ENCODE measurements around the gene HMX1.
A peak's percentile ranks its signal among the peaks of the same experiment; 100 is the strongest.

Gene HMX1

GRCh38 chr4:8874896-8875680 is 3.4 kb upstream of the HMX1 start:
- H3K27ac ChIP-seq, result no peak overlapping the region
- TF ChIP-seq, protein P1, sequence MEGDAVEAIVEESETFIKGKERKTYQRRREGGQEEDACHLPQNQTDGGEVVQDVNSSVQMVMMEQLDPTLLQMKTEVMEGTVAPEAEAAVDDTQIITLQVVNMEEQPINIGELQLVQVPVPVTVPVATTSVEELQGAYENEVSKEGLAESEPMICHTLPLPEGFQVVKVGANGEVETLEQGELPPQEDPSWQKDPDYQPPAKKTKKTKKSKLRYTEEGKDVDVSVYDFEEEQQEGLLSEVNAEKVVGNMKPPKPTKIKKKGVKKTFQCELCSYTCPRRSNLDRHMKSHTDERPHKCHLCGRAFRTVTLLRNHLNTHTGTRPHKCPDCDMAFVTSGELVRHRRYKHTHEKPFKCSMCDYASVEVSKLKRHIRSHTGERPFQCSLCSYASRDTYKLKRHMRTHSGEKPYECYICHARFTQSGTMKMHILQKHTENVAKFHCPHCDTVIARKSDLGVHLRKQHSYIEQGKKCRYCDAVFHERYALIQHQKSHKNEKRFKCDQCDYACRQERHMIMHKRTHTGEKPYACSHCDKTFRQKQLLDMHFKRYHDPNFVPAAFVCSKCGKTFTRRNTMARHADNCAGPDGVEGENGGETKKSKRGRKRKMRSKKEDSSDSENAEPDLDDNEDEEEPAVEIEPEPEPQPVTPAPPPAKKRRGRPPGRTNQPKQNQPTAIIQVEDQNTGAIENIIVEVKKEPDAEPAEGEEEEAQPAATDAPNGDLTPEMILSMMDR (conservative IDR thresholded peaks at IDR 0.05), result no peak

DNA sequence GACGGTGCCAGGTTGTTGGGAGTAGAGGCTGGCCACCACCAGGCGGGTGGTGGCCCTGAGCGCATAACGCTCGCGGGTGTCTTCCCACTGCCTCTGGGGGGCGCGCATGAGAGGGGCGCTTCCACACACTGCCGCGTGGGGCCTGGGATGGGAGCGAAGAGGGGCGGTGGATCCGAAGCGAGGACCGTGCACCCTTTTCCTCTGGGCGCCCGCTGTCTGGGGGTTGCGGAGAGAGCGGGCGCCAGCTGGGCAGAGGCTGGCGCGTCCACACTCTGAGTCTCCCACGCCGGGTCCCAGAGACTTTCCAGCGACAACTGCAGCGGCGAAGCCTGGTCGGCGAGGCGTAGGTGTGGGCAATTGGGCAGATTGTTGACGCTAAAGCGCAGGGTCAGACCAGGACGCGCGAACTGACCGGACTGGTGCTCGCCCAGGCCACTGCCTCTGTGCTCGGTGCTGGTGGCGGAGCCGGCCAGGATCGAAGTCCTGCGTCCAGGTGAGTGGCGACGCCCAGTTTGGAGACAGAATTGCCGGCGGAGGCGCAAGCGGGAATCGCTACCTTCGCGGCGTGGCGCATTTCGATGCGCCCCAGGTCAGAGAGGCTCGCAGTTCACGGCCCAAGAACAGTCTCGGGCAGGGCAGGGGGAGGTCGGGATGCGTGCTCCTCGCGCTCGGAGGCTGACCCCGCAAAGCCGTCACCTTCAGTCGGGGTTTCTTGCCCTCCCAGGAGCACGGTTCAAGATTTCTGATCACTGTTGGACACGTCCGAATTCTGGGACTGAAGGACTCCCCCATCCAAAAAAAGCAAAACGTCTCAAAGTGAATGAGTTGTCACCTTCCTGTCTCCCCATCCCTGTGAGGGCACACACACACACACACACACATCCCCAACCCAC is 2.6 kb upstream of the HMX1 start:
- no peak overlapping the region for H3K27ac ChIP-seq
- TF ChIP-seq, protein P1 (conservative IDR thresholded peaks at IDR 0.05), result no peak

GRCh38 chr4:8872402-8873291 is 1.0 kb upstream of the HMX1 start:
- H3K27ac ChIP-seq, result no peak overlapping the region; the same call in 1 of the 2 replicates

GRCh38 chr4:8870647-8871416 is 807 bp downstream of the HMX1 start:
- TF ChIP-seq, protein P1 (conservative IDR thresholded peaks at IDR 0.05), result no peak
- H3K27ac ChIP-seq, result peak overlapping the region; percentile 53; the same call in 1 of the 2 replicates

More at GRCh38 chr4:8872402-8873291, 1.0 kb upstream of the HMX1 start:
- TF ChIP-seq, protein P1 (conservative IDR thresholded peaks at IDR 0.05), result no peak

- TF ChIP-seq, protein P1 (conservative IDR thresholded peaks at IDR 0.05), result no peak
These were observed 1.6 kb downstream of the HMX1 start for GRCh38 chr4:8869898-8870646.

More at GRCh38 chr4:8869898-8870646, 1.6 kb downstream of the HMX1 start:
- no peak overlapping the region for H3K27ac ChIP-seq

Data from VCaP (cell line).